Body of pancreas (tissue), 4 donors: Measurements from ENCODE around the gene ZNF407.

Source experiments
- POLR2A ChIP-seq, 3 donors: fragments of 450-650 bp; IDR thresholded peaks; one replicate each; pipeline ENCODE4 v1.6.1; 2016; ENCODE audit warnings: antibody characterized with exemption in 3 of 3, mild to moderate bottlenecking in 2 of 3
- TF ChIP-seq, protein P1 (sequence below), 7 experiments: fragments of 450-650 bp in 4 of 7; fragments of 200-600 bp in 3 of 7; sonication (generic) in 3 of 7; IDR thresholded peaks; one replicate each; pipeline ENCODE4 v1.5.1; 2016 to 2019; ENCODE audit warnings: antibody characterized with exemption in 7 of 7

DNA sequence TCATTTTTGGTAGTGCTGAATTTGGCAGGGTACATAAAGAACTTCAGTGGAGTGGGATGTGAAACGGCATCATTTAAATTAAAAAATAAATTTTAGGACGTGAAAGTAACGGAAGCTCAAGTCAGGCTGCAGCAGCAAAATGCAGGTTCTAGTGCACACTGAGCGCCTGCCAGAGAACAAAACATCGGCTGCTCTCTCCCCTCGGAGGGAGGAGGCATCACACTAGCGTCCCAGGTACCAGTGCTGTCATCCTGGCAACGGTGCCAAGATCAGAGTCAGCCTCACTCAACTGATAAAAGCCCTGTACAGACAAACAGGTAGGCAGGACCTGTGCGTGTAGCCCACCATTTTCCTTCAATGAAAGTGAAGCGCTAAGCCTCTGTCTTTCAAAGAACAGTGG is 349.7 kb downstream of the ZNF407 start:
- TF ChIP-seq, protein P1, sequence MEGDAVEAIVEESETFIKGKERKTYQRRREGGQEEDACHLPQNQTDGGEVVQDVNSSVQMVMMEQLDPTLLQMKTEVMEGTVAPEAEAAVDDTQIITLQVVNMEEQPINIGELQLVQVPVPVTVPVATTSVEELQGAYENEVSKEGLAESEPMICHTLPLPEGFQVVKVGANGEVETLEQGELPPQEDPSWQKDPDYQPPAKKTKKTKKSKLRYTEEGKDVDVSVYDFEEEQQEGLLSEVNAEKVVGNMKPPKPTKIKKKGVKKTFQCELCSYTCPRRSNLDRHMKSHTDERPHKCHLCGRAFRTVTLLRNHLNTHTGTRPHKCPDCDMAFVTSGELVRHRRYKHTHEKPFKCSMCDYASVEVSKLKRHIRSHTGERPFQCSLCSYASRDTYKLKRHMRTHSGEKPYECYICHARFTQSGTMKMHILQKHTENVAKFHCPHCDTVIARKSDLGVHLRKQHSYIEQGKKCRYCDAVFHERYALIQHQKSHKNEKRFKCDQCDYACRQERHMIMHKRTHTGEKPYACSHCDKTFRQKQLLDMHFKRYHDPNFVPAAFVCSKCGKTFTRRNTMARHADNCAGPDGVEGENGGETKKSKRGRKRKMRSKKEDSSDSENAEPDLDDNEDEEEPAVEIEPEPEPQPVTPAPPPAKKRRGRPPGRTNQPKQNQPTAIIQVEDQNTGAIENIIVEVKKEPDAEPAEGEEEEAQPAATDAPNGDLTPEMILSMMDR (IDR thresholded peaks at IDR 0.05): no peak
- TF ChIP-seq POLR2A (IDR thresholded peaks at IDR 0.05): no peak
